Measurements from ENCODE around the gene DUSP5.

The DUSP5 gene

DNA sequence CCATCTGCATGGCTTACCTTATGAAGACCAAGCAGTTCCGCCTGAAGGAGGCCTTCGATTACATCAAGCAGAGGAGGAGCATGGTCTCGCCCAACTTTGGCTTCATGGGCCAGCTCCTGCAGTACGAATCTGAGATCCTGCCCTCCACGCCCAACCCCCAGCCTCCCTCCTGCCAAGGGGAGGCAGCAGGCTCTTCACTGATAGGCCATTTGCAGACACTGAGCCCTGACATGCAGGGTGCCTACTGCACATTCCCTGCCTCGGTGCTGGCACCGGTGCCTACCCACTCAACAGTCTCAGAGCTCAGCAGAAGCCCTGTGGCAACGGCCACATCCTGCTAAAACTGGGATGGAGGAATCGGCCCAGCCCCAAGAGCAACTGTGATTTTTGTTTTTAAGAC lies 12.4 kb downstream of the DUSP5 start:
- TF ChIP-seq, protein P1, sequence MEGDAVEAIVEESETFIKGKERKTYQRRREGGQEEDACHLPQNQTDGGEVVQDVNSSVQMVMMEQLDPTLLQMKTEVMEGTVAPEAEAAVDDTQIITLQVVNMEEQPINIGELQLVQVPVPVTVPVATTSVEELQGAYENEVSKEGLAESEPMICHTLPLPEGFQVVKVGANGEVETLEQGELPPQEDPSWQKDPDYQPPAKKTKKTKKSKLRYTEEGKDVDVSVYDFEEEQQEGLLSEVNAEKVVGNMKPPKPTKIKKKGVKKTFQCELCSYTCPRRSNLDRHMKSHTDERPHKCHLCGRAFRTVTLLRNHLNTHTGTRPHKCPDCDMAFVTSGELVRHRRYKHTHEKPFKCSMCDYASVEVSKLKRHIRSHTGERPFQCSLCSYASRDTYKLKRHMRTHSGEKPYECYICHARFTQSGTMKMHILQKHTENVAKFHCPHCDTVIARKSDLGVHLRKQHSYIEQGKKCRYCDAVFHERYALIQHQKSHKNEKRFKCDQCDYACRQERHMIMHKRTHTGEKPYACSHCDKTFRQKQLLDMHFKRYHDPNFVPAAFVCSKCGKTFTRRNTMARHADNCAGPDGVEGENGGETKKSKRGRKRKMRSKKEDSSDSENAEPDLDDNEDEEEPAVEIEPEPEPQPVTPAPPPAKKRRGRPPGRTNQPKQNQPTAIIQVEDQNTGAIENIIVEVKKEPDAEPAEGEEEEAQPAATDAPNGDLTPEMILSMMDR (IDR thresholded peaks at IDR 0.05; ENCODE audit: insufficient read depth, low read depth, low read length, missing control alignments), result no peak
- DNase-seq (ENCODE audit: low read depth), result no peak
- H3K4me3 ChIP-seq (ENCODE audit: low read length), result no peak overlapping the region

GRCh38 chr10:110510730-110511129 lies 13.0 kb downstream of the DUSP5 start:
- TF ChIP-seq, protein P1 (IDR thresholded peaks at IDR 0.05; ENCODE audit: insufficient read depth, low read depth, low read length, missing control alignments), result no peak
- no peak for DNase-seq (ENCODE audit: low read depth)
- no peak overlapping the region for H3K4me3 ChIP-seq (ENCODE audit: low read length)

DNA sequence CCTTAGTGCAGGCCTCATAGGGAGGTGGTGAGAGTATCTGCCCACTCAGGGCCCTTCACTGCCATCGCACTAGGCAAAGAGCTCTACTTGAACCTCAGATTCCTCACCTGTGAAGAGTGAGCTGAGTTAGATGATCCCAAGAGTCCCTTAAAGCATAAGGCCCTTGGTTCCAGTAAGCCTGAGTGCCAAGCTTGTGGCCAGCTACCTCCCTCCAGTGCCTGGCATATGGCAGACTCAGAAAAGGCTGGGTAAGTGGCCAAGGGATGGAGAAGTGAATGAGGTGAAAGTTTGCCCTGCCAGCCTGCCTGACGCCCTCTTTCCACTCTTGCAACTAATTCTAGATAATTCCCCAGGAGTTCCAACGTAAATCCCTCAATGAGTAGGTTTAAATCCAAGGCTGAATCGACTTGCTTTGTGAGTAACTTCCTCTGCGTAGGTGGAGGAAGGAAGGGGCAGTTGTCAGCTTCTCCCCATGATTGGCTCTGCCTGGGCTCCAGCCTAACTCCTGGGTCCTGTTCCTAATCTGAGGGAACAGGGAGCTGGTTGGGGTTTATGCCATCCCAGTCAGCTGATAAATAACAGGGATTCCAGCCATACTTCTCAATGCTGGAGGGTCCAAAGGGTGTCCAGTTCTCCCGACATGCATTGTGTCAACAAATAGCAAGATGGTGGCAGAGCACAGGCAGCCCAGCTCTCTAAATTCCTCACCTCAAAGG lies 14.2 kb downstream of the DUSP5 start:
- TF ChIP-seq, protein P1 (IDR thresholded peaks at IDR 0.05; ENCODE audit: insufficient read depth, low read depth, low read length, missing control alignments), result no peak
- no peak for DNase-seq (ENCODE audit: low read depth)
- H3K4me3 ChIP-seq (ENCODE audit: low read length), result no peak overlapping the region

- H3K4me3 ChIP-seq (ENCODE audit: low read length), result no peak overlapping the region
- TF ChIP-seq, protein P1 (IDR thresholded peaks at IDR 0.05; ENCODE audit: insufficient read depth, low read depth, low read length, missing control alignments), result no peak
- DNase-seq (ENCODE audit: low read depth), result peak; percentile 90
Measured at GRCh38 chr10:110512461-110513187, 14.9 kb downstream of the DUSP5 start.

GRCh38 chr10:110513949-110514348 lies 16.2 kb downstream of the DUSP5 start:
- no peak for DNase-seq (ENCODE audit: low read depth)
- no peak overlapping the region for H3K4me3 ChIP-seq (ENCODE audit: low read length)
- TF ChIP-seq, protein P1 (IDR thresholded peaks at IDR 0.05; ENCODE audit: insufficient read depth, low read depth, low read length, missing control alignments), result no peak

DNA sequence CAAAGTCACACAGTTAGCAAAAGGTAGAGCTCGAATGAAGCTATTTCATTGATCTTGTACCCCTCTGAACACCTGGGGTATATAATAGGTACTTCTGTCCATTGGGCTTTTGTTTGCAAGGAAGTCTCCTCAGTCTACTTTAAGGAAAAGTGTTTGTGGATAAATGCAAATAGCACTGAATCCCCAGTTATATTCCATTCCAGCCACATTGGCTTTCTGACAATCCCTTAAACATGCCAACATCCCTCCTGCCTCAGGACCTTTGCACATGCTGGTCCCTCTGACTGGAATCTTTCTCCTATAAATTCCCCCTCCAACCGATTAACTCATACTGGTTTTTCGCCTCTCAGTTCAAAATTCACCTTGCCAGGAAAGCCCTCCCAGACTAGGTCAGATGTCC lies 17.1 kb downstream of the DUSP5 start:
- H3K4me3 ChIP-seq (ENCODE audit: low read length), result no peak overlapping the region
- TF ChIP-seq, protein P1 (IDR thresholded peaks at IDR 0.05; ENCODE audit: insufficient read depth, low read depth, low read length, missing control alignments), result no peak
- no peak for DNase-seq (ENCODE audit: low read depth)
